GM21381 (cell line): ENCODE data around the gene ATP2B1.

Experiments
- ATAC-seq: cut with Tn5 transposase; IDR thresholded peaks from one replicate; pipeline ENCODE4 v1.9.1; 2021; ENCODE audit warnings: mild to moderate bottlenecking, moderate library complexity; ENCODE audit not compliant: unreplicated experiment

ATP2B1 gene

DNA sequence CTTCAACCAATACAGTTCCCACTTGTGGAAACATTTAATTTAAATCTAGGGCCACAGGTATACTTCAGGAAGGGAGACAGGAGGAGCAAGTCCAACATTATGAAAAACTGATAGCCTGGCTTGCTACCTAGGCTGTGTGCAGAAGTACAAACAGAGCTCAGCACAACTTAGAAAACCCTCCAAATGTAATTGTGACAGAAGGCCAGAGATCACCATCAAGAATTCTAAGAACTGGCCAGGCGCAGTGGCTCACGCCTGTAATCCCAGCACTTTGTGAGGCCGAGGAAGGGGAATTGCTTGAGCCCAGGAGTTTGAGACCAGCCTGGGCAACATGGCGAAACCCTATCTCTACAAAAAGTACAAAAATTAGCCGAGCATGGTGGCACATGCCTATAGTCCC is 14.1 kb downstream of the ATP2B1 start:
- no peak for ATAC-seq

DNA sequence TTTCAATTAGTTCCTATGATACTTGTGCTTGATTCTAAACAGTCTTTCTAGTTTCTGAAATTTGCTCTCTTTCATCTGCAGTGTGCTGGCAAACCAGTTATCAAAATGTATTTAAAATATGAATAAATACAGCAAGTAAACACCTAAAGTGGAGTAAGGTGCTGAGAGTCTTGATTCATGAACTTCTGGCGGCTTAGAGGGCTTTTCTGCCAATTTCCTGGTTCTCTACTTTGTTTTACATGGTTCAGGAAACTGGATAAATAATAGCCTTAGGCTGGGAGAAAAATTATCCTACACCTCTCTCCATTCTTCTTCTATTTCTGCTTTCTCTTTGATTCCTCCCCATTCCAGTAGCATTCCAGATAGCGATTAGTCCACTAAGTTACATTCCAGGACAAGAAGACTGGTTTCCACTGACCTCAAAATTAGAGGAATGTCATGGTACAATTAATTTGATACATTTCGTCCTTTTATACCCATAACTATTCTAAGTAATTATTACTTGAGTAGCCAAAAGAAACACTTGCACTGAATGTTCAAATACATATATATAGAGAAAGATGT is 14.9 kb downstream of the ATP2B1 start:
- ATAC-seq: no peak

DNA sequence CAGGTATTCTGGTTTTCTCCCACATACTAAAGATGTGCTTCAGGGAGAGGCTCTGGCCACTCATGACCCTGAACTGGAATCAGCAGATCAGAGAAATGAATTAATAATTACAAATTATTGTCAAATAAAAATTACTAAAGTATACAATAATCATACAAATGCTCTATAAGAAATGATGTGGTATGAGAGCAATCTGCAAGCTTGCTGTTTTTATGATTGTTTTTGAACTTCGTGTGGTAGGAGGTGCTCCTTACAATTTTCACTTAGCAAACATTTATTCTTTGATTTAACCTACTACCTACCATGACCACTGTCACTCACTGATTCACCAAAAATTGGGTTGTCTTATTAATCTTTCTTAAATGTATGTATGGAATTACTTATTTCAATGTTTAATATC is 16.2 kb downstream of the ATP2B1 start:
- no peak for ATAC-seq

DNA sequence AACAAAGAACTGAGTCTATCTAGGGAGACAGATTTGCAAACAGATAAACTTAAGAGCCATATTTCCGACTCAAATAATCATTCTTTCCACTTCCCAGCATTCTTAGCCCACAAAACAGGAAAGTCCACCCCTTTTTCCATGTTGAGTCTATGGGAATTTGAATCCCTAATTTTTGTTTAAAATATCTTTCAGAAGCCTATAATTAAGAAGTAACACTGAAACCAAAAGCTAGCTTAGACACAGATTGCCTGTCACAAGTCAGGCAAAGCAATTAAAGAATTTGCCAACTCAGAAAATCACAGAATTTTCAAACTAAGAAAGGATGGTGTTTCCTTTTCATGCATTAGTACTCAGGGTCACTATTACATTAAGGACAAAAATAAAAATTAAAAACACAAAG is 17.0 kb downstream of the ATP2B1 start:
- no peak for ATAC-seq

DNA sequence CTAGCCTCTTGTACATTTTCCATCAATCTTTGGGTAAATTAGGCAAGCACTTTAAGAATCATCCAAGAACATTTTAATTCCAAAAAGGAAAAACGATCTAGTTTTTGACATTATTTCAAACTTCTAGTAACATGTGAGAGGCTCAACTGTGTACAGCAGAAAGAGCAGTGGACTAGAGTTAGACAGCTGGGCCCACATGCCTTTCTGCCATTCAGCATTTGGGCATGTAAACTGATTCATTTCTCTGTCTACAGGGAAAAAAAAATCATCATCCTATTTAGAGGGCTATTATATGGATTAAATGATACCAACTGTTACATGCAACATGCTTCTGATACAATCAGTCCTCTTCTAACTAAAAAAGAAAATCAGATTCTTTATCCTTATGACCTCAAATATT is 17.7 kb downstream of the ATP2B1 start:
- ATAC-seq: no peak

DNA sequence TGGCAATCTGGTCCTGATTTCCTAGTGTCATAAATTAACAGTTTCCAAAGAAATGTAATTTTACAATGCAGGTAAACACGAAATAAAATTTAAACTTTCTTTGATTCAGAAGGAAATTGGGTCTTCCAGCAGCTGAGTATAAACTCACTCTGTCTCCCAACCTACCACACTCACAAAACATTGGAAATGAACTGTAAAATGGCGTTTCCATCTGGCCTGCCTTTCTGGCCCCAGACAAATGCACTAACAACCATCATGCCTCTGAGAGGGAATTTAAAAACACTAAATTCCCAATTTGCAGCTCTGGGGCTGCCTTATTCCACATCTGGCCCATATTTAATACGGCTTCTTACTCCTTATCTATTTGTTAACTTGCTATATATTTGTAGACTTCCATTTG is 19.3 kb downstream of the ATP2B1 start:
- no peak for ATAC-seq

DNA sequence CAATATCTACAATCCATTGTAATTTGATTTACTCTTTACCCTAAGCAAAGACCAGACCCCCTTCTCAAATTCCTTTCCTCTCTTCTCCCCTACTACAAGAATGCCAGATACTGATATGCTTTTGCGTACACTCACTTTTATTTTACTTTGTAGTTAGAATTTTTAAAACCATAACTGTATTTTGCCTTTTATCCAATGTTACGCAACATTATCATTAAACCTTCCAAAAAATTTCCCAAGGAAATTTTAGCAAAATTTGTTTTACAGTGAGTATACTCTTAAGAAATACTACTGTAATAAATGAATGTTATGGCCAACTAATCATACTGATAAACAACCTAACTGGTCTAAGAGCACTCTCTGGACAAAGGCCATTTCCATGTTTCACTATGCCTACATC is 22.3 kb downstream of the ATP2B1 start:
- ATAC-seq: no peak

DNA sequence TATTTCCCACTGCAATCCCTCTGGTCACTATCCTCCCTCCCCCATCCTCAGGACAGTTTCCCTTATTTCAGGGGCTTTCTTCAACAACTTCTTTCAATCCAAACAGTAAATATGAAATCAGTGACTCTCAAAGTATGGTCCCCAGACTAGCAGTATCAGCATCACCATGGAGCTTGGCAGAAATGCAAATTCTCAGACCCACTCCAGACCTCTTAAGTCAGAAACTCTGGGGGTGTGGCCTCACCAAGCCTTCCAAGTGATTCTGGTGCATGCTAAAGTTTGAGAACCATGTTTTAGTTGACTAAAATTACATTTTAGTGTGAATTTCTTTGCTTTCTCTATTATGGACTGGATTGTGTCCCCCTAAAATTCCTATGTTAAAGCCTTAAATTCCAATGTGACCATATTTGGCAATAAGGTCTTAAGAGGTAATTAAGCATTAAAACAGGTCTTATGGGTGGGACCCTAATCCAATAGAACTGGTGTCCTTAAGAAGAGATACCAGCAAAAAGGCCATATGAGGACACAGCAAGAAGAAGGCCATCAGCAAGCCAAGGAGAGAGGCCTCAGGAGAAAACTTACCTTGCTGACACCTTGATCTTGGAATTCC is 23.2 kb downstream of the ATP2B1 start:
- no peak for ATAC-seq

DNA sequence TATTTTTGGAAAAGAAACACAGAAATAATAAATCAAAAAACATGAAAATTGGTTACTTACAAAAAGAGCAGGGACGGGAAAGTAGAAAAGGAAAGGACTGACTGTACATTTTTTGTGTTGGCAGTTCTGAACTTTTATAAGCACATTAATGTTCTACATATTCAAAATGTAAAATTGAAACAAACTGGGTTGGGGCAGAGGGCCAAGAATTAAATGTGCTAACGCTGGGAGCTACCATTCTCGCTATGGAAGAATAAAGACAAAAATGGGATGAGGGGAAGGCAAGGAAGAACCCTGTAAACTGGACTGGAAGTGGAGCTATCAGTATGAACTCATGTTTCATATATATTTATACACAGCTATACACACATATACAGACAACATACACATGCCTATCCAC is 24.5 kb downstream of the ATP2B1 start:
- no peak for ATAC-seq

DNA sequence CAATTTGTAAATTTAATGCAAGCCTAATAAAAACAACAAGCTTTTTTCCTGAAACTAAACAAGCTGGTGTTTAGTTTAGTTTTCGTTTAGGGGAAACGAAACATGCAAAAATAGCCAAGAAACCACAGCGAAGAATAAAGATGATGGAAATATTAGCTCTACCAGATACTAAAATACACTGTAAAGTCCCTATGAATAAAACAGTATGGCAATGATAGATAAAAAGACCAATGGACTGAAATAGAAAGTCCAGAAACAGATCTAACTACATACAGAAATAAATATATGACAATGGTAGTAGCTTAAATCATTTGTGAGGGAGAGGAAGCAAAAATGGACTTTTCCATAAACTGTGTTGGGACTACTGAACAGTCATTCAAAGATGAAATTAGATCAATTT is 26.4 kb downstream of the ATP2B1 start:
- ATAC-seq: no peak

DNA sequence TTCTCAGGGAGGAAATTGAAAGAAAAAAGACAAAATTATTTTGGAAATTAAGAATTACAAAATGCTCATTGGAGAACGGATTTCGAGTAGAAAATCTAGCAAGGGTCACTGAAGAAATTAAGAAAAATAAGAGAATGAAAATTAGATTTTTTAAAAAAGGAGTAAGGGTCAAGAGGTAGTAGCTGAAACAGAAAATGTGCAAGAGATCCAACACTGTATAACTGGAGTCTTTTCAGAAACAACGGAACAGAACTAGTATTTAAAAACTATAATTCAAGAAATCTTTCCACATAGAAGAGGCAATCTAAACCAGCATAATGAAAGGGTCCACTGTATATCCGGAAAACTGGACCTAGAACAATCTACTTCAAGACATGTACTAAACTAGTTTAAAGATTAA is 28.2 kb downstream of the ATP2B1 start:
- ATAC-seq: no peak

DNA sequence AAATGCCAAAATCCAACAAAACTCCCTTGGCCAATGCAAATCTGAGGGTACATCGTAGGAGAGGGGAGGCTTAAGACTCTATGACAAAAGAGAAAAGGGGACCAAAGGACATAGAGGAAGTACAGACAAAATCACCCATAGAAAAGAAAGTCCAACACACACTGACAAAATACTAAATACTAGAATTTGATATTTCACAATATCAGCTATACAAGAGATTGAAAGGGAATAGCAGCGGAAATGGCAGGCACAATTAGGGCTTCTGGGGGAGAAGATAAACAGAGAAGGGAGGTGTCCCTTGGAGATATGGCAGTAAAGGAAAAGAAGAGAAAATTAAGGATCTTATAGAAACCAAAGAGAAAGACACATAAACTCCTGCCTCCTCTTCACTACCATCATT is 29.0 kb downstream of the ATP2B1 start:
- no peak for ATAC-seq

DNA sequence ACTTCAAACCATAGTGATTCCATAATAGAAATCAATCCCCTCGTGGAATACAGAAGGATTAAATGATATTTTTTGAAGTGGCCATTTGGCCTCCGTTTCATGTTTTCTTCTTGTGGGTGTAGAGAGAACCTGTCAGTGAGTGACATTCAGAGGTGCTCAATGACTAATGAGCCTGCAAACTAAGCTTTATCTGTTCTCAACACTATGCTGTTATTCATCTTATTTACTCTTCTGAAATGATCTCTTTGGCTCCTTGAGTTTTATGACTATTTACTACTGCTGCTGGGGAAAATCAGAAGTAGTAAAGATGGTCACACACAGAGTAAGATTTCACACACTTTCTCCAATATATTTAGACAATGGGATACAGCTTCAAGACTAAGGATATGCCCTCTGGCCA is 30.4 kb downstream of the ATP2B1 start:
- no peak for ATAC-seq

DNA sequence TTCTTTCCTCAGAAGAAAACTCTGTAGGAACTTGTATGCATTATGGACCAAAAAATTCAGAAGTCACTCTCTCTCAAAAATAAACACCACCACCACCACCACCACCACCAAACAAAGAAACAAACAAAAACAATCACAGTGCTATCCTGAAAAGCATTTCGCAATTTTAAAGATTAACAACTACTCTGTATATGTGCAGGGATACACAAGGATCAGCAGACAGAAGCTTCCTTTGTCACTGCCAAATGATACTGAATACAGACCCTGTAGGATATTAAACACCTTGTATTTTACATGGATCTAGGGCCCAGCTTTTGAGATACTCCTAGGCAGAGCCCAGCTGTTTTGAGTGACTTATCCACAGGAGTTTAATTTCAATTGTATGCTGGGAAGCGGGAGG is 31.7 kb downstream of the ATP2B1 start:
- ATAC-seq: no peak

DNA sequence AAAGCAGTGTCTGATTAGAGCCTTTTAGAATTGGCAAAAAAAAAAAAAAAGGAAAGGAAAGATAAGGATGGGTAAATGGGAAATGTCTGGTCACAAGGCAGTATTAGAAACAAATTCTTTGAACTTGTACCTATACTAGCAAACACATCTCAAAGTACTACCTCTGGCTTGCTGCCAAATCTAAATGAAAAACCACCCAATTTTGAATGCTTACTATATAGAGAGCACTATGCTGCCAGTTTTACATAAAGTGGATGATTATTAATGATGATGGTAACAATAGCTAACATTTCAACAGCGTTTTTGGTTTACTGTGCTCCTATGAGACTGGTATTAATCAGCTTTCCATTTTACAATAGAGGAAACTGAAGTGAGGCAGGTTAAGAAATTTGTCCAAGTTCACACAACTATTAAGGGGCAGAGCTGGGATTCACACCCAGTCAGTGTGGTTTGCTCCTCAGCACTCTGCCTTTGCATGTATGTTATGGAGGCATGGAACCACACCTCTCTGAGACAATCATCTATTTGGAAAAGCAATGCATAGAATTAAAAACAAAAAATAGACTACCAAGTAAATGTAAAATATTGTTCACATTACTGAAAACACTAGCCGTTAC is 34.2 kb downstream of the ATP2B1 start:
- no peak for ATAC-seq

DNA sequence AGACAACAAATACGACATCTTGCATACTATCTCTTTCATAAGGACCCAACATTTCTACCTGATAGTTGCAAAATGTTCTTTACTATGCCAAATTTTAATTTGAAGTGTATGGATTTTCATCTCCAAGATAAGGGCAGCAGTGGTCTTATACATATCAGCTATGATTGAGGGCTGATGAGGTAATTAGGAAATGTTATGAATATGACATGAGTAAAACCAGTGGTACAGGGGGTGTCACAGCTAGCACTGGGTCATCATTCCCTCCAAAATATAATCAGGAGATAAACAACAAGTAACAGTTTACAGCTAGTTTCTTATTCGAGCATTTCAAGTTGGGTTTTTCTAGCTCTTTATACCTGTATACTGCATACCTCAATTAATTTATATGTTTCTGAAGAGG is 35.0 kb downstream of the ATP2B1 start:
- no peak for ATAC-seq

DNA sequence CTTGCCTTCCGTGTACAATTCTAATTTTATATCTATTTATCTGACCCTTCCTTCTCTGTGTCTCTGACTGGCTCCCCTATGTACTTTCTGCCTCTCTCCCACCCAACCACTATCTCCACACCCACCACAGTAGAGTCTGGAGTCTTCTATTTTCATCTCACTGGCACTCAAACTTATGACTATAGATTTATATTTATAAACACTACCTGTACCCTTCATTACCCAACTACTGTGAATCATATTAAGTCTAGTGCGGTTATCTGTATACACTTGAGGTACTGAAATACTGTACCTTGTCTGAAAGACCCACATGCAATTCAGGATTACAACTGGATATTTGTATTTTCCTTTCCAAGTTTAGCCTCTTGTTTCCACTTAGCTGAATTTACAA is 36.1 kb downstream of the ATP2B1 start:
- ATAC-seq: no peak

DNA sequence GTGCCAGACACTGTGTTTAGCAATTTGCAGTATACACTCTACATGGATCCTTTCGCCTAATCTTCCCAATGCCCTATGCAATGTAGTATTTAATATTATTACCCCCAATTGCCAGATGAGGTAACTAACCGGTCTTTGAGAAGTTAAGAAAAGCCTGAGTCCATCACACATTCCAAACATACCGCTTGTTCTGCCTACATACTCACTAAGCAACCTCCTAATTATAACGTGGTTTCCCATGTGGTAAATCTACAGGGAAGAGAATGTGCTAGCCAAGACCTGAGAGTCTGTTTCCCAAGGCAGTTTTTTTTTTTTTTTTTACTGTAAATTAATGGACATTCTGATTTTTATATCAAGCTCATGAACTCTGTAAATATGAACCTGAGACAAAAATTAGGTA is 37.2 kb downstream of the ATP2B1 start:
- no peak for ATAC-seq

DNA sequence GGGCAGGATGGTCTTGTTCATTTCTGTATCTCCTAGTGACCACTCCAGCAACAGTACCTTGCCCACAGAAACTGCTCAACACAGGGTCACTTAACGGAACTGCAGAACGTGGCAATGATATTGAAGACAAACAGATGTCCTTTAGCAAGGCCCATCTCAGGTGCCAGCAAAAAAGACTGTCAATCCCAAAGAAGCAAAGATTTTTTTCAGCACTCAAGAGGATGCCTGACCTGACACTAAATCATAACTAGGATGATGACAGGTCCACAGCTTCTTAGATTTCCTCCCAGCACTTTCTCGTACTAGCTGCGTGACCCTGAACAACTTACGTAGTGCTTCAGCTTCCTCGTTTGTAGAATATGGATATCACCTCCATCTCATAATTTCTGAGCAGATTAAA is 39.4 kb downstream of the ATP2B1 start:
- ATAC-seq: no peak

DNA sequence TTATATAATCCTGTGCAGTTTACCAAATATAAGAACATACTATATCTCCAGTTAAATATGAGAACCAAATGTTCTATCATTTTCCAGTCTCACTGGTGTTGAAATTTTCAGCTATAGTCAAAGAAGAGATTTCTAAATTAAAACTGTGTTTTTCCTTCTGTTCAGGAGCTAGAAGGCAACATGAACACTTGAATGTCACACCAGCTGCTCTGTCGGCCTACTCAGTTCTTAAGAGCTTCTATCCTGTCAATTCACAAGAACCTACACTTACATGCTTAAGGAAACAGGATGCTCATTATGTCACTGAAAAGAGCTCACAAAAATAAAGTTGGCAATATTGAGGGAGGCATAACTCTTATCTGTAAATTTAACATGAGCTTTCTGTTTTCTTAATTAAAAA is 43.1 kb downstream of the ATP2B1 start:
- ATAC-seq: no peak

DNA sequence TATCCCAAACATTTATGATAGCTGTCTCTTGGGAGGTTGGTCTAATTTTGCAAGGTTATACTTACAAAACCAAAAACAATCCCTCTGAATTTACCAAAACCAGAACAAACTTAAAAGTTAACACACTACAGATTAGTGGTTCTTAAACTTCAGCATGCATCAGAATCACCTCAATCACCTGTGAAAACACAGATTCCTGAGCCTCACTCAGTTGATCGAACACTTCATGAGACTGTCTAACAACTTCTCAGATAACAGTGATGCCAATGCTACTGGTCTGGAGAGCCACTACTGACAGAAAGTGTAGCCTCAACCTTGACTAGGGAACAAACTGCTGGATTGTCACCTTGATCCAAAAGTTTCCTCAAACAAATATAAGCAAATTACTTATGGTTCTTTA is 44.2 kb downstream of the ATP2B1 start:
- no peak for ATAC-seq

DNA sequence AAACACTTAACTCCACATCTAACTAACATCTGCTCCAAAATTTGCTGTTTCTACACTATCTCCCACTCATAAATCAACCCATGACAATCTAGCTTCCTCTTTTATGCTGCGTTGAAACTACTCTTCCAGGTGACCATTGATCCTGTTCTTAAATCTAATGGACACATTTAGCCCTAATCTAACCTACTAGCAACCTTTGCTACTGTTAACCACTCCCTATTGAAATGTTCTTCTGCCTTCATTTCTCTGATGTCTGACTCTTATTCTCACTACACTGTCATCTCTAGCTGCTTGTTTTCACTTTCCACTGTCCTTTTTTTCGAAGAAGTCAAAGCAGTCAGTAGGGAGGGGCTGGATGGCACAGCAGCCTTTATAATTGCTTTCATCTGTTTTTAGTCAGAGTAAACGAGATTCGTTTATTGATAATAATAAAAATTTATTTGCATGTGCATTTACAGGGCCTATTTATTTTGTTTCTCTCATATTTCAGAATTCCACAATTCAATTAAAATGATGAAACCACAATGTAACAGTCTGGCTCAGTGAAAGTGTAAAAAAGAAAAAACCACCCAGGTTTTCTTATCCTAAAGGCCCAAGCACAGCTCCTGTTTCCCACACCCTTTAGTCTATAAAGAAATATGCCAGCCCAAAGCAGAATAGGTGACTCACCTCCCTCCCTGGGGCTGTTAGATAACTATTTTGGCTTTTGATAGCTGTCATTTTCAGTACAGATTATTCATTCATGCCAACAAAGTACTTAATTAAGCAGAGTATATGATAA is 44.9 kb downstream of the ATP2B1 start:
- ATAC-seq: peak; percentile 51
